Activated gamma-delta T cell (primary cell): ENCODE data around the gene ADAM17.
"Not testable (repeated sequence)": the region's sequence is repeated elsewhere in the genome, so short reads cannot be mapped to it uniquely, and the experiment has no call there.

Source experiments
- DNase-seq: peaks from one replicate; lab custom pipeline; 2025; lab: John Stamatoyannopoulos, UW

Gene ADAM17

GRCh38 chr2:9519250-9519649, 36.4 kb downstream of the ADAM17 start:
- no peak for DNase-seq

- no peak for DNase-seq
Measured at GRCh38 chr2:9518780-9519179, 36.9 kb downstream of the ADAM17 start.

- no peak for DNase-seq
Measured at GRCh38 chr2:9518163-9518562, 37.5 kb downstream of the ADAM17 start.

- no peak for DNase-seq
Measured at GRCh38 chr2:9517118-9517782, 38.4 kb downstream of the ADAM17 start.

- not testable (repeated sequence) for DNase-seq
Measured at GRCh38 chr2:9513946-9514345, 41.7 kb downstream of the ADAM17 start.

- no peak for DNase-seq
Measured at GRCh38 chr2:9508931-9509330, 46.7 kb downstream of the ADAM17 start.

- DNase-seq, result no peak
Measured at GRCh38 chr2:9498210-9498609, 57.4 kb downstream of the ADAM17 start.

GRCh38 chr2:9497017-9497416, 58.6 kb downstream of the ADAM17 start:
- DNase-seq, result no peak

- DNase-seq, result no peak
Measured at GRCh38 chr2:9494081-9494480, 61.5 kb downstream of the ADAM17 start.

GRCh38 chr2:9493478-9493877, 62.2 kb downstream of the ADAM17 start:
- no peak for DNase-seq

- no peak for DNase-seq
Measured at GRCh38 chr2:9492927-9493326, 62.7 kb downstream of the ADAM17 start.

- DNase-seq, result no peak
Measured at GRCh38 chr2:9490789-9491188, 64.8 kb downstream of the ADAM17 start.

GRCh38 chr2:9488583-9489547, 66.8 kb downstream of the ADAM17 start:
- DNase-seq, result no peak

GRCh38 chr2:9484533-9484932, 71.1 kb downstream of the ADAM17 start:
- no peak for DNase-seq

- DNase-seq, result no peak
Measured at GRCh38 chr2:9483107-9483506, 72.5 kb downstream of the ADAM17 start.

GRCh38 chr2:9480157-9480556, 75.5 kb downstream of the ADAM17 start:
- no peak for DNase-seq

GRCh38 chr2:9478526-9478925, 77.1 kb downstream of the ADAM17 start:
- no peak for DNase-seq

- no peak for DNase-seq
Measured at GRCh38 chr2:9477914-9478313, 77.7 kb downstream of the ADAM17 start.

GRCh38 chr2:9474361-9475057, 81.1 kb downstream of the ADAM17 start, which contains the start of gene IAH1:
TSS of gene IAH1 (plus strand) at chr2:9474551. CDS start at chr2:9474567, 16 bp downstream.
- peak; percentile 64 for DNase-seq

- peak; percentile 52 for DNase-seq
Measured at GRCh38 chr2:9473985-9474360, 81.7 kb downstream of the ADAM17 start.

- no peak for DNase-seq
Measured at GRCh38 chr2:9473308-9473984, 82.2 kb downstream of the ADAM17 start.

GRCh38 chr2:9472511-9472910, 83.1 kb downstream of the ADAM17 start:
- DNase-seq, result no peak
